Muscle layer of colon (tissue), 2 donors: ENCODE measurements around the gene SREBF2.

Experiments used
- H3K27ac ChIP-seq: one replicate; pipeline ENCODE4 v1.7.0; 2013; ENCODE audit warnings: low read depth, mild to moderate bottlenecking, low read length, moderate library complexity
- H3K27me3 ChIP-seq, 2 donors: one replicate each; pipeline ENCODE4 v1.7.0; 2013; ENCODE audit warnings: low read length in 2 of 2, mild to moderate bottlenecking in 2 of 2; ENCODE audit not compliant: insufficient read depth in 2 of 2, control insufficient read depth in 1 of 2
- H3K36me3 ChIP-seq: one replicate; pipeline ENCODE4 v1.7.0; 2013; ENCODE audit warnings: mild to moderate bottlenecking, low read length; ENCODE audit not compliant: insufficient read depth
- H3K4me1 ChIP-seq: one replicate; pipeline ENCODE4 v1.7.0; 2013; ENCODE audit warnings: mild to moderate bottlenecking, low read length; ENCODE audit not compliant: insufficient read depth
- H3K4me3 ChIP-seq, 2 donors: one replicate each; pipeline ENCODE4 v1.7.0; 2013; ENCODE audit warnings: low read length in 2 of 2, low read depth in 1 of 2, mild to moderate bottlenecking in 1 of 2, moderate library complexity in 1 of 2
- H3K9ac ChIP-seq: one replicate; pipeline ENCODE4 v1.7.0; 2013; ENCODE audit warnings: low read length
- H3K9me3 ChIP-seq: one replicate; pipeline ENCODE4 v1.7.0; 2013; ENCODE audit warnings: mild to moderate bottlenecking, low read length
- donor health status: abdominal sarcoma.
- donor health status: Adenocarcinoma of cecum.

The SREBF2 gene

GRCh38 chr22:41949297-41949965 is 116.5 kb downstream of the SREBF2 start:
- no peak overlapping the region for H3K9ac ChIP-seq
- peaks cover 0 to 17% of the 10 kb centered on the region in 2 donors for H3K27me3 ChIP-seq
- H3K4me1 ChIP-seq: no peaks in the 10 kb centered on the region
- H3K4me3 ChIP-seq: no peak overlapping the region
- no peak overlapping the region for H3K27ac ChIP-seq
- no peaks in the 10 kb centered on the region for H3K36me3 ChIP-seq
- no peaks in the 10 kb centered on the region for H3K9me3 ChIP-seq

- Histone ChIP-seq H3K4me1 (no peaks in the 10 kb centered on the region), H3K9ac (no peak within 1 kb of the TSS), H3K27ac (no peak within 1 kb of the TSS), H3K4me3 (no peak within 1 kb of the TSS), H3K36me3 (no peaks in the 10 kb centered on the region), H3K27me3 (peaks cover 0 to 8% of the 10 kb centered on the region in 2 donors), H3K9me3 (no peaks in the 10 kb centered on the region)
Observed at GRCh38 chr22:41951898-41952474, 119.1 kb downstream of the SREBF2 start, which contains the start of gene SMIM45. Gene SMIM45 (plus strand): TSS chr22:41952150.

- Histone ChIP-seq H3K4me3 (no peak overlapping the region), H3K27ac (no peak overlapping the region), H3K9me3 (no peaks in the 10 kb centered on the region), H3K36me3 (no peaks in the 10 kb centered on the region), H3K4me1 (no peaks in the 10 kb centered on the region), H3K27me3 (peaks cover 0 to 8% of the 10 kb centered on the region in 2 donors), H3K9ac (no peak overlapping the region)
Observed at GRCh38 chr22:41952713-41953112, 119.8 kb downstream of the SREBF2 start.
